Pancreas (tissue), 10 donors: ENCODE measurements around the gene TXNL1. TPM values are rescaled to one million over a fixed set of nuclear protein-coding genes. Genes with fewer than 3 reads are reported as not detected.

Experiments
- ATAC-seq, 4 donors: fragments of 200-7000 bp; cut with Tn5 transposase; one replicate each; pipeline versions ENCODE4 v1.8.0 to v1.9.1; 2020; ENCODE audit warnings: mild to moderate bottlenecking in 4 of 4, moderate library complexity in 4 of 4
- DNase-seq, 6 donors: peaks; one replicate each; pipeline ENCODE4 v3.0.0-alpha.2; 2020
- FAIRE-seq: peaks from 2 replicates; lab custom pipeline; 2012; peaks lifted over from hg19 to GRCh38; lab: Jason Lieb, UNC
- H3K27ac ChIP-seq, 4 donors: fragments of 200-600 bp; sonication (generic); 1 replicate in 3 of 4; 2 replicates in 1 of 4; pipeline versions ENCODE4 v1.5.0 to v1.8.0; 2020
- H3K27me3 ChIP-seq, 4 donors: fragments of 200-600 bp; one replicate each; pipeline ENCODE4 v1.8.0; 2021
- H3K36me3 ChIP-seq, 3 donors: fragments of 200-600 bp; sonication (generic) in 1 of 3; one replicate each; pipeline versions ENCODE4 v1.5.0 to v1.8.0; 2020 to 2021
- H3K4me1 ChIP-seq, 3 donors: fragments of 200-600 bp; one replicate each; pipeline ENCODE4 v1.8.0; 2021
- H3K4me3 ChIP-seq, 4 donors: fragments of 200-600 bp; sonication (generic) in 2 of 4; one replicate each; pipeline versions ENCODE4 v1.5.0 to v1.8.0; 2020 to 2021
- H3K9me3 ChIP-seq, 4 donors: fragments of 200-600 bp; one replicate each; pipeline ENCODE4 v1.8.0; 2021
- WGBS, 2 donors: extraction: QIAGEN DNeasy Blood & Tissue Kit; methylation state at CpG; one replicate each; pipeline ENCODE4 v1.1.7; 2013; 5-methylcytosine and 5-hydroxymethylcytosine counted together
- intact Hi-C, 3 donors: fragments of 100-400 bp; cut with DNase I; formaldehyde crosslinking; loops; one replicate each; pipeline versions ENCODE4 v1.11.1 to v1.14.2; 2022
- polyA plus RNA-seq, 2 donors: library from polyadenylated mRNA; stranded (reverse); fragments of 200-250 nt; gene quantifications; one replicate each; pipeline ENCODE4 v1.2.3, GENCODE V29; 2013
- total RNA-seq, 6 donors: library from RNA; stranded (reverse); fragmentation: NEBNext Ultra II Directional in 4 of 6; extraction: Animal tissue kit (Norgen Biotek cat#: 25700) in 4 of 6; gene quantifications; one replicate each; pipeline versions ENCODE4 v1.2.1 to v1.2.4, GENCODE V29; 2021 to 2023
- TF ChIP-seq, protein P1 (sequence below), 4 donors: fragments of 200-600 bp; sonication (generic) in 3 of 4; IDR thresholded peaks; one replicate each; pipeline versions ENCODE4 v1.5.0 to v1.8.0; 2021; ENCODE audit warnings: antibody characterized with exemption in 4 of 4
- donor health status: healthy with polysubstance abuse.
- donor health status: DM: no; HTN: no; CAD: no; lungs with moderate emphysema.
- donor health status: DM: no; HTN: no; CAD: no.
- donor health status: control.
- donor health status: control.
- donor health status: Bipolar disorder and iron deficiency.
- donor health status: DM: yes; HTN: yes; CAD: no.
- donor health status: DM: no; HTN: no; CAD: no.
- donor health status: DM: no; HTN: no; CAD: no.
- donor health status: DM: yes; HTN: yes; CAD: no.

Gene TXNL1
- total RNA-seq (10 to 100 TPM; 33.0 to 46.5 (median 35.7) TPM), polyA plus RNA-seq (10 to 100 TPM; 36.0 to 42.9 TPM)

DNA sequence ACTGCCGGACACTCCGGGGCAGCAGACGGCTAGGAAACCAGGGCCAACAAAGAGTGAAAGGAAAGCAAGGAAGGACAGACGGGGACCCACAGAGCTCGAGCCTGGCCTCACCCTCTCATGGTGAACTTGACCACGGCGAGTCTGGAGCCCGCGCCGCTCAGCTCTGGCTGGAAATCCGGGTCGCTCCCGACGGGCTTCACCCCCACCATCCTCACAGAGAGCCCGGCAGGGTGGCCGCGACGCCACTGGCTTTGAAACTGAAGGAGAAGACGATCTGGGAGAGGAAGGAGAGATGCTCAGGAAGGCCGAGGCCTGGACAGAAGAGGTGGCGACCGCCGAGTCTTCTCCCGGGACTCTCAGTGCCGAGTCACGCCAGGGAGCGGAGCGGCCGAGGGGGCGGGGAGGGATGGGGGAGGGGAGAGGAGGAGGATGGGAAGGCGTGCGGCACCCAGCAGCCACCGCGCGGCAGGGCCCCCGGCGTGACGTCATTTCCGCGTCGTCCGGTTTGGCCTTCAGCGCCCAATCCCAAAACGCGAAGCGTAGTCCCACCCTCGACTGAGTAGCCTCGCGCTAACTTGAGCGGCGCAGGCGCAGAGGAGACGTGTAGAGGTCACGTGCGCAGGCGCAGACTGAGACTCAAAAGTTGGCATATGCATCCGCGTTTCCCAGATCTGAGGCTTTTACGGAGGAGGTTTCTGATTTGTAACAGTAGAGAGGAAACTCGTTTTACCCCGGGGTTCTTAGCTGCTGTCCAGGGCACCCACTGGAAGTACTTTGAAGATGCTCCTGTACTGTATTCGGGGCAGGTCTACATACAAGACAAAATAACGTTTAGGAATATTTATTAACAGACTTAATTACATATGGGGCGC lies at the start of gene TXNL1:
TSS of gene TXNL1 (minus strand) at position 361 of the 872 bp plus-strand sequence. CDS start at position 209, 152 bp downstream.
- Histone ChIP-seq H3K27ac (peak within 1 kb of the TSS; percentile 76 to 97 (median 91)), H3K27me3 (no peaks in the 10 kb centered on the region), H3K4me3 (peak within 1 kb of the TSS; percentile 46 to 98 (median 76)), H3K4me1 (peaks cover 0 to 24% (median 18%) of the 10 kb centered on the region in 3 donors), H3K9me3 (no peaks in the 10 kb centered on the region), H3K36me3 (no peaks in the 10 kb centered on the region)
- TF ChIP-seq, protein P1, sequence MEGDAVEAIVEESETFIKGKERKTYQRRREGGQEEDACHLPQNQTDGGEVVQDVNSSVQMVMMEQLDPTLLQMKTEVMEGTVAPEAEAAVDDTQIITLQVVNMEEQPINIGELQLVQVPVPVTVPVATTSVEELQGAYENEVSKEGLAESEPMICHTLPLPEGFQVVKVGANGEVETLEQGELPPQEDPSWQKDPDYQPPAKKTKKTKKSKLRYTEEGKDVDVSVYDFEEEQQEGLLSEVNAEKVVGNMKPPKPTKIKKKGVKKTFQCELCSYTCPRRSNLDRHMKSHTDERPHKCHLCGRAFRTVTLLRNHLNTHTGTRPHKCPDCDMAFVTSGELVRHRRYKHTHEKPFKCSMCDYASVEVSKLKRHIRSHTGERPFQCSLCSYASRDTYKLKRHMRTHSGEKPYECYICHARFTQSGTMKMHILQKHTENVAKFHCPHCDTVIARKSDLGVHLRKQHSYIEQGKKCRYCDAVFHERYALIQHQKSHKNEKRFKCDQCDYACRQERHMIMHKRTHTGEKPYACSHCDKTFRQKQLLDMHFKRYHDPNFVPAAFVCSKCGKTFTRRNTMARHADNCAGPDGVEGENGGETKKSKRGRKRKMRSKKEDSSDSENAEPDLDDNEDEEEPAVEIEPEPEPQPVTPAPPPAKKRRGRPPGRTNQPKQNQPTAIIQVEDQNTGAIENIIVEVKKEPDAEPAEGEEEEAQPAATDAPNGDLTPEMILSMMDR (IDR thresholded peaks at IDR 0.05): no peak
- WGBS, 2 donors: 0 to 1% methylated on average over 55 to 64 of the region's 64 CpGs
- intact Hi-C loops: no loop called here
- DNase-seq (peak; percentile 99 to 100 (median 100)), ATAC-seq (peak; percentile 94 to 99 (median 98)), FAIRE-seq (peak; percentile 57)

DNA sequence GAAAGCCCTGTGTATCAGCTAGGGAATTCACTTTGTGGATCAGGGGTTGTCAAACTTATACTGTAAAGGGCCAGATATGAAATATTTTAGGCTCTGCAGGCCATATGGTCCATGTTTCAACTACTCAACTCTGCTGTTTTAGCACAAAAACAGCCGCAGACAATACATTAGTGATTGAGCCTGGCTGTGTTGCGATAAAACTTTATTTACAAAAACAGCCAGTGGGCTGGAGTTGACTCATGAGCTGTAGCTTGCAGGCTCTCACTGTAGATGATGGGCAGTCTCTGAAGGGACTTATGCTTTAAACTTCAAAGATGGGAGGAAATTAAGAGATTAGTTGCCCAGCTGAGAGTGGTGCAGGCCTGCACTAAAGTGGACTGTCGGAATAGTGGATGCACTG lies 45.9 kb upstream of the TXNL1 start:
- peaks cover 0 to 12% (median 0%) of the 10 kb centered on the region in 3 donors for H3K36me3 ChIP-seq
- H3K27me3 ChIP-seq: no peaks in the 10 kb centered on the region
- DNase-seq (no peak), FAIRE-seq (no peak), ATAC-seq (no peak)
- H3K9me3 ChIP-seq: no peaks in the 10 kb centered on the region
- intact Hi-C loops: no loop called here
- H3K4me3 ChIP-seq: no peak overlapping the region
- no peaks in the 10 kb centered on the region for H3K4me1 ChIP-seq
- H3K27ac ChIP-seq: no peak overlapping the region
- WGBS, 2 donors: 98 to 99% methylated on average over 3 of the region's 3 CpGs
- TF ChIP-seq, protein P1 (IDR thresholded peaks at IDR 0.05): no peak

DNA sequence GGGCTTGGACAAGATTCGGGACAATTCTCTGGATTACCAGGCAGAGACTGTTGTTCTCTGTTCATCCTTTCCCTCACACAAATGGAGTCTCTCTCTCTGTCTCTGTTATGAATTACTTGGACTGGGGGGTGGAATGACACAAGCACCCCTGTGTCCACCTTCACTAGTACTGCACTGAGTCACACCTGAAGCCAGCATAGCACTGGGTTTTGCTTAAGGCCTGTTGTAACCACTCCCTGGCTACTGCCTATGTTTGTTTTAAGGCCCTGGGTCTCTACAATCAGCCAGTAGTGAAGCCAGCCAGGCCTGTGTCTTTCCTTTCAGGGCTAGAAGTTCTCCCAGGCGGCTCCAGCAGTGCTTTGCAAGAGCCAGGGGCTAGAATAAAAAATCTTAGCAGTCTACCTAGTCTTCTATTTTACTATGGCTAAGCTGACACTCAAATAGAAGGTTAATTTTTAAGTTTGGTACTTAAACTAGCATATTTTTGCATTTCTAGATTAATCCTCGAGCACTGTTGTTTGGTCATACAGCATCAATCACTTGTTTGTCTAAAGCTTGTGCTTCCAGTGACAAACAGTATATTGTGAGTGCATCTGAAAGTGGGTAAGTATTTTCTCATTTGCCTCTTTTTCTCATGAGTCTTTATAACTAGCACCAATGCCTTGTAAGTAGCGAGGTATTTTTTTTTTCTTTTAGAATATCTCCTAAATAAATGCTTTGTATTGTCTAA lies 40.6 kb upstream of the TXNL1 start:
- intact Hi-C loops: no loop called here
- Histone ChIP-seq H3K9me3 (no peaks in the 10 kb centered on the region), H3K4me3 (no peak overlapping the region), H3K36me3 (peaks cover 0 to 7% (median 0%) of the 10 kb centered on the region in 3 donors), H3K27me3 (no peaks in the 10 kb centered on the region), H3K4me1 (no peaks in the 10 kb centered on the region), H3K27ac (no peak overlapping the region)
- TF ChIP-seq, protein P1 (IDR thresholded peaks at IDR 0.05): no peak
- no peak for FAIRE-seq
- no peak for ATAC-seq
- 77 to 86% methylated on average over 4 of the region's 4 CpGs for WGBS, 2 donors
- DNase-seq: no peak

DNA sequence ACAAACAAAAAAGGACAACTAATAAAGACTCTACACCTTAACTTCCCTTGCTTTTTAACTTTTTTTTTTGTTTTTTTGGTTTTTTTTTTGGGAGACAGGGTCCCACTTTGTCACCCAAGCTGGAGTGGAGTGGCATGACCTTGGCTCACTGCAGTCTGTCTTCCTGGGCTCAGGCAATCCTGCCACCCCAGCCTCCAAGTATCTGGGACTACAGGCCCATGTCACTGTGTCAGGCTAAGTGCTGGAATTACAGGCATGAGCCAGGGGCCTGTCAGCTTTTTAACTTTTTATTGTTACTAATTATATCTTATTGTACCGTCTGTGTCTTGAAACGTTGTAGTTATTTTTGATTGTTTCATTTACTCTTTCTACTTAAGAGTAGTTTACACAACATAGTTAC lies 38.2 kb upstream of the TXNL1 start:
- DNase-seq (no peak), FAIRE-seq (no peak), ATAC-seq (no peak)
- Histone ChIP-seq H3K27me3 (no peaks in the 10 kb centered on the region), H3K36me3 (no peaks in the 10 kb centered on the region), H3K27ac (no peak overlapping the region), H3K4me1 (no peaks in the 10 kb centered on the region), H3K4me3 (no peak overlapping the region), H3K9me3 (no peaks in the 10 kb centered on the region)
- WGBS, 2 donors: 37 to 43% methylated on average over 2 of the region's 2 CpGs
- intact Hi-C loops: no loop called here
- TF ChIP-seq, protein P1 (IDR thresholded peaks at IDR 0.05): no peak
